OCI-LY1 (cell line): ENCODE measurements around the gene PDZRN3.

Experiments used
- H2AFZ ChIP-seq: fragments of 200-600 bp; sonication (generic), shearing (Covaris generic); 2 replicates; pipeline ENCODE4 v1.6.0; 2014; ENCODE audit warnings: antibody characterized with exemption, mild to moderate bottlenecking, low read length
- H3F3A ChIP-seq: fragments of 200-600 bp; sonication (generic), shearing (Covaris generic); 2 replicates; pipeline ENCODE4 v1.6.0; 2014; ENCODE audit warnings: mild to moderate bottlenecking, antibody characterized with exemption, low read length, moderate library complexity; ENCODE audit not compliant: insufficient read depth
- H3K27ac ChIP-seq: fragments of 200-600 bp; sonication (generic); 2 replicates; pipeline ENCODE4 v1.5.1; 2014; ENCODE audit warnings: low read length, mixed run types, mild to moderate bottlenecking, low read depth; ENCODE audit not compliant: poor library complexity, severe bottlenecking
- H3K27me3 ChIP-seq: fragments of 200-600 bp; sonication (generic); 2 replicates; pipeline ENCODE4 v1.6.0; 2014; ENCODE audit warnings: antibody characterized with exemption, mild to moderate bottlenecking, low read length, moderate library complexity; ENCODE audit not compliant: insufficient read depth
- H3K36me3 ChIP-seq: fragments of 200-600 bp; sonication (generic); 2 replicates; pipeline ENCODE4 v1.6.1; 2014; ENCODE audit warnings: mild to moderate bottlenecking, antibody characterized with exemption, low read length, moderate library complexity, mixed read lengths; ENCODE audit not compliant: insufficient read depth
- H3K4me1 ChIP-seq: fragments of 200-600 bp; sonication (generic); 2 replicates; pipeline ENCODE4 v1.5.1; 2014; ENCODE audit warnings: mild to moderate bottlenecking, low read length, moderate library complexity; ENCODE audit not compliant: insufficient read depth, severe bottlenecking
- H3K4me2 ChIP-seq: fragments of 200-600 bp; sonication (generic), shearing (Covaris generic); 2 replicates; pipeline ENCODE4 v1.6.1; 2014; ENCODE audit warnings: low read length
- H3K4me3 ChIP-seq: fragments of 200-600 bp; sonication (generic); 2 replicates; pipeline ENCODE4 v1.5.1; 2014; ENCODE audit warnings: low read length, low read depth, mild to moderate bottlenecking, mixed read lengths; ENCODE audit not compliant: poor library complexity, severe bottlenecking
- H3K79me2 ChIP-seq: fragments of 200-600 bp; shearing (Covaris generic); 2 replicates; pipeline ENCODE4 v1.6.1; 2016; ENCODE audit warnings: mixed run types, low read length, mixed read lengths; ENCODE audit not compliant: insufficient read depth
- H3K9ac ChIP-seq: fragments of 200-600 bp; sonication (generic), shearing (Covaris generic); 2 replicates; pipeline ENCODE4 v1.6.1; 2014; ENCODE audit warnings: mild to moderate bottlenecking, low read length, mixed read lengths
- H3K9me2 ChIP-seq: fragments of 200-600 bp; sonication (generic), shearing (Covaris generic); 2 replicates; pipeline ENCODE4 v1.6.1; 2014; ENCODE audit warnings: low read depth, mild to moderate bottlenecking, low read length, mixed read lengths
- H3K9me3 ChIP-seq: fragments of 200-600 bp; shearing (Covaris generic); 2 replicates; pipeline ENCODE4 v1.6.1; 2014; ENCODE audit warnings: low read length, mixed read lengths
- H4K20me1 ChIP-seq: fragments of 200-600 bp; sonication (generic), shearing (Covaris generic); 2 replicates; pipeline ENCODE4 v1.6.0; 2016; ENCODE audit warnings: mild to moderate bottlenecking, low read length; ENCODE audit not compliant: insufficient read depth
- EZH2 ChIP-seq: fragments of 200-600 bp; sonication (generic), shearing (Covaris generic); IDR thresholded peaks from 2 replicates; pipeline ENCODE4 v1.8.0; 2017; ENCODE audit warnings: borderline replicate concordance, mixed run types, mild to moderate bottlenecking, antibody characterized with exemption, low read length, moderate library complexity, mixed read lengths
- TF ChIP-seq, protein P1 (sequence below): fragments of 200-600 bp; sonication (generic), shearing (Covaris generic); IDR thresholded peaks from 2 replicates; pipeline ENCODE4 v1.5.1; 2017; ENCODE audit warnings: mild to moderate bottlenecking, antibody characterized with exemption, low read length, moderate library complexity, mixed read lengths

PDZRN3 gene

DNA sequence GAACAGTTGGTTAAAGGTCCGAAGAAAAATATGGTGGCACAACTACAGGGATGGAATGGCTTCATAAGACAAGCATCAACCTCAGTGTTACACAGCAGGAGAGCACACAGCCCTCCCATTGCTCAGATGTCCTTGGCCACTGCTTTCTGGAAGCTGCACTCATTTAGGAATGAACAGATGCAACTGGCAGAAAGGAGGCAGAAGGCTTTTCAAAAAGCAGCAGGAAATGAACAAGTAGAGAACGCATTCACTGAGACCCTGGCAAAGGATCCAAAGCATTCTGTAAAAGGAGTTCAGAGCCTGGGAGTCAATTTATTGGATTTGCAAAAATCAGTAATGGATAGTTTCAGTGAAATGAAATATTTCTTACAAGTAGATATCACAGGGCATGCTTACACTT, 101.1 kb downstream of the PDZRN3 start:
- Histone ChIP-seq H3K4me3 (no peak overlapping the region), H3K27ac (no peak overlapping the region), H3K27me3 (no peaks in the 10 kb centered on the region), H3F3A (no peaks in the 10 kb centered on the region), H3K9me2 (no peaks in the 10 kb centered on the region), H3K4me2 (no peak overlapping the region), H2AFZ (no peak overlapping the region), H3K4me1 (no peaks in the 10 kb centered on the region), H3K9me3 (no peaks in the 10 kb centered on the region), H4K20me1 (no peaks in the 10 kb centered on the region), H3K9ac (no peak overlapping the region), H3K36me3 (no peaks in the 10 kb centered on the region), H3K79me2 (no peaks in the 10 kb centered on the region)
- TF ChIP-seq, protein P1, sequence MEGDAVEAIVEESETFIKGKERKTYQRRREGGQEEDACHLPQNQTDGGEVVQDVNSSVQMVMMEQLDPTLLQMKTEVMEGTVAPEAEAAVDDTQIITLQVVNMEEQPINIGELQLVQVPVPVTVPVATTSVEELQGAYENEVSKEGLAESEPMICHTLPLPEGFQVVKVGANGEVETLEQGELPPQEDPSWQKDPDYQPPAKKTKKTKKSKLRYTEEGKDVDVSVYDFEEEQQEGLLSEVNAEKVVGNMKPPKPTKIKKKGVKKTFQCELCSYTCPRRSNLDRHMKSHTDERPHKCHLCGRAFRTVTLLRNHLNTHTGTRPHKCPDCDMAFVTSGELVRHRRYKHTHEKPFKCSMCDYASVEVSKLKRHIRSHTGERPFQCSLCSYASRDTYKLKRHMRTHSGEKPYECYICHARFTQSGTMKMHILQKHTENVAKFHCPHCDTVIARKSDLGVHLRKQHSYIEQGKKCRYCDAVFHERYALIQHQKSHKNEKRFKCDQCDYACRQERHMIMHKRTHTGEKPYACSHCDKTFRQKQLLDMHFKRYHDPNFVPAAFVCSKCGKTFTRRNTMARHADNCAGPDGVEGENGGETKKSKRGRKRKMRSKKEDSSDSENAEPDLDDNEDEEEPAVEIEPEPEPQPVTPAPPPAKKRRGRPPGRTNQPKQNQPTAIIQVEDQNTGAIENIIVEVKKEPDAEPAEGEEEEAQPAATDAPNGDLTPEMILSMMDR = no peak
- no peak for TF ChIP-seq EZH2

DNA sequence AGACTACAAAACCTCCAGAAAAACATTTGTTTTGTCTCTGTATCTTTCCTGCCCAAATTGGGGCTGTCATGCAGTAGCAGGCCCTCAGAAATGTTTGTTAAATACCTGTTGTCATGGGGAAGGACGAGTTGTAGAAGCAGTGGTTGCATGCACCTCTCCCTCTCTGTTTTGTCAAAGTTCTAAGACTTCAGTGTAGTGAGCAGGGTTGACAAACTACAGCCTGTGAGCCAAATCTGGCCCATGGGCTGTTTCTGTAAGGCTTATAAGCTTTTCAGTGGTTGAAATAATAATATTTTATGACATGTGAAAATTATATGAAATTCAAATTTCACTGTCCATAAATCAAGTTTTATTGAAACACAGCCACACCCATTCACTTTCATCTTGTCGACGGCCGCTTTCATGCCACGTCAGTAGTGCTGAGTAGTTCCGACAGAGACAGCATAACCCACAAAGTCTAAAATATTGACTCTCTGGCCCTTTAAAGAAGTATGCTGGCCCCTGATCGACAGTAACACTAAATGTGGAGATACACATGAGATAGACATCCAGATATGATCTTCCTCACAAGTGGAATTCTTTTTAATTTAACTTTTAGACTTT, 102.9 kb downstream of the PDZRN3 start:
- H4K20me1 ChIP-seq = no peaks in the 10 kb centered on the region
- H3K27ac ChIP-seq = no peak overlapping the region
- no peaks in the 10 kb centered on the region for H3K36me3 ChIP-seq
- H3K9ac ChIP-seq = no peak overlapping the region
- H3K27me3 ChIP-seq = no peaks in the 10 kb centered on the region
- H3K9me2 ChIP-seq = no peaks in the 10 kb centered on the region
- H2AFZ ChIP-seq = no peak overlapping the region
- H3F3A ChIP-seq = no peaks in the 10 kb centered on the region
- H3K79me2 ChIP-seq = no peaks in the 10 kb centered on the region
- H3K4me2 ChIP-seq = no peak overlapping the region
- no peak for TF ChIP-seq EZH2
- TF ChIP-seq, protein P1 = no peak
- no peaks in the 10 kb centered on the region for H3K9me3 ChIP-seq
- no peak overlapping the region for H3K4me3 ChIP-seq
- H3K4me1 ChIP-seq = no peaks in the 10 kb centered on the region

DNA sequence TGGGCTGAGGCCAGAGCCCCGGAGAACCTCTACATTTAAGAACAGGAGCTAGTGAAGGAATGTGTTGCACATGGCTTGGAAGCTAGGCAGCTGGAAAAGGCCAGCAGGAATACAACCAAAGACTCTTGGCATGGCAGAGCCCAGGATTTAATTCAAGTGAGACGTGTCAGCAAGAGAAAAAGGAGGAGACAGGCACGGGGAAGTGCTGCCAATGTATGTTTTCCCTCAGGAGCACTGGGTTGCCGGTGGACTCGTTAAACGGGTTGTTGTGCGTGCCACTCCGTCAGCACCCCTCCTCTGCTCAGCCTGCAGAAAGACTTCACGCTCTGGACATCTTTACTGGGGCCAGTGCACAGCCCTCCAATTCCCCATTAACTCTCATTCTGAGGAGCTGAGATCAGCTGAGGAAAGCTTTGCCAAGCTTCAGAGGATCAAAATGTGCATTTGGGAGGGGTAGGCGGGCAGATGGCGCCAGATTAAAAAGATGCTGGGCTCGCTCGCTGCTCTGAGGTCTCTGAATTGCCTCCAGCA, 103.7 kb downstream of the PDZRN3 start:
- Histone ChIP-seq H3K79me2 (no peaks in the 10 kb centered on the region), H3K9me3 (no peaks in the 10 kb centered on the region), H3K9ac (no peak overlapping the region), H4K20me1 (no peaks in the 10 kb centered on the region), H3K4me1 (no peaks in the 10 kb centered on the region), H3K27ac (no peak overlapping the region), H2AFZ (no peak overlapping the region), H3K36me3 (no peaks in the 10 kb centered on the region), H3K4me3 (no peak overlapping the region), H3K4me2 (no peak overlapping the region), H3F3A (no peaks in the 10 kb centered on the region), H3K9me2 (no peaks in the 10 kb centered on the region), H3K27me3 (no peaks in the 10 kb centered on the region)
- TF ChIP-seq, protein P1 = no peak
- no peak for TF ChIP-seq EZH2
